Naive B cell (primary cell): Measurements from ENCODE around the gene CRAT. TPM values are rescaled to one million over a fixed set of nuclear protein-coding genes. Genes with fewer than 3 reads are reported as not detected.

Source experiments
- ATAC-seq, 2 donors: fragments of 150-1000 bp; cut with Tn5 transposase; 2 replicates each; pipeline ENCODE4 v1.10.0; 2021; ENCODE audit warnings: low read depth in 2 of 2, mild to moderate bottlenecking in 2 of 2, moderate library complexity in 2 of 2
- DNase-seq: peaks from one replicate; pipeline ENCODE4 v3.0.0; 2022
- H3K27ac Mint-ChIP-seq, 6 donors: one replicate each; pipeline ENCODE4 v1.8.0; 2020 to 2022; ENCODE audit warnings: mild to moderate bottlenecking in 6 of 6, mixed read lengths in 6 of 6, moderate library complexity in 5 of 6, inconsistent platforms in 2 of 6
- H3K27me3 Mint-ChIP-seq, 3 donors: one replicate each; pipeline ENCODE4 v1.8.0; 2021 to 2022; ENCODE audit warnings: mixed read lengths in 3 of 3, mild to moderate bottlenecking in 1 of 3
- H3K36me3 Mint-ChIP-seq, 2 donors: one replicate each; pipeline ENCODE4 v1.8.0; 2020 to 2022; ENCODE audit warnings: mixed read lengths in 2 of 2, inconsistent platforms in 1 of 2, mild to moderate bottlenecking in 1 of 2
- H3K4me1 Mint-ChIP-seq, 3 donors: one replicate each; pipeline ENCODE4 v1.8.0; 2020 to 2022; ENCODE audit warnings: mixed read lengths in 3 of 3, inconsistent platforms in 1 of 3, mild to moderate bottlenecking in 1 of 3, moderate library complexity in 1 of 3
- H3K4me3 Mint-ChIP-seq, 8 donors: one replicate each; pipeline ENCODE4 v1.8.0; 2020 to 2022; ENCODE audit warnings: mild to moderate bottlenecking in 8 of 8, mixed read lengths in 8 of 8, moderate library complexity in 8 of 8, inconsistent platforms in 2 of 8
- H3K9me3 Mint-ChIP-seq, 7 donors: one replicate each; pipeline ENCODE4 v1.8.0; 2020 to 2022; ENCODE audit warnings: mixed read lengths in 7 of 7, mild to moderate bottlenecking in 5 of 7, inconsistent platforms in 2 of 7, moderate library complexity in 1 of 7
- polyA plus RNA-seq, 6 donors: library from polyadenylated mRNA; unstranded; fragments of 300-500 nt; fragmentation: Illumina TruSeq; gene quantifications; one replicate each; pipeline ENCODE4 v1.2.3, GENCODE V29; 2021; ENCODE audit warnings: low read depth in 6 of 6

CRAT gene
- polyA plus RNA-seq, 6 donors from 2014 or later, result 4.5 to 11.0 (median 7.5) TPM

- no peaks in the 10 kb centered on the region for H3K36me3 Mint-ChIP-seq
- peak overlapping the region; percentile 61 to 94 (median 84) for H3K4me3 Mint-ChIP-seq
- no peaks in the 10 kb centered on the region for H3K27me3 Mint-ChIP-seq
- no peak for DNase-seq
- peak overlapping the region in 2 of 6 donors; percentile 94 to 96 for H3K27ac Mint-ChIP-seq
- H3K4me1 Mint-ChIP-seq, result peaks cover 19 to 38% (median 31%) of the 10 kb centered on the region in 3 donors
- H3K9me3 Mint-ChIP-seq, result no peaks in the 10 kb centered on the region
- ATAC-seq, result no peak
These were observed 40.5 kb downstream of the CRAT start for GRCh38 chr9:129069862-129070641.

DNA sequence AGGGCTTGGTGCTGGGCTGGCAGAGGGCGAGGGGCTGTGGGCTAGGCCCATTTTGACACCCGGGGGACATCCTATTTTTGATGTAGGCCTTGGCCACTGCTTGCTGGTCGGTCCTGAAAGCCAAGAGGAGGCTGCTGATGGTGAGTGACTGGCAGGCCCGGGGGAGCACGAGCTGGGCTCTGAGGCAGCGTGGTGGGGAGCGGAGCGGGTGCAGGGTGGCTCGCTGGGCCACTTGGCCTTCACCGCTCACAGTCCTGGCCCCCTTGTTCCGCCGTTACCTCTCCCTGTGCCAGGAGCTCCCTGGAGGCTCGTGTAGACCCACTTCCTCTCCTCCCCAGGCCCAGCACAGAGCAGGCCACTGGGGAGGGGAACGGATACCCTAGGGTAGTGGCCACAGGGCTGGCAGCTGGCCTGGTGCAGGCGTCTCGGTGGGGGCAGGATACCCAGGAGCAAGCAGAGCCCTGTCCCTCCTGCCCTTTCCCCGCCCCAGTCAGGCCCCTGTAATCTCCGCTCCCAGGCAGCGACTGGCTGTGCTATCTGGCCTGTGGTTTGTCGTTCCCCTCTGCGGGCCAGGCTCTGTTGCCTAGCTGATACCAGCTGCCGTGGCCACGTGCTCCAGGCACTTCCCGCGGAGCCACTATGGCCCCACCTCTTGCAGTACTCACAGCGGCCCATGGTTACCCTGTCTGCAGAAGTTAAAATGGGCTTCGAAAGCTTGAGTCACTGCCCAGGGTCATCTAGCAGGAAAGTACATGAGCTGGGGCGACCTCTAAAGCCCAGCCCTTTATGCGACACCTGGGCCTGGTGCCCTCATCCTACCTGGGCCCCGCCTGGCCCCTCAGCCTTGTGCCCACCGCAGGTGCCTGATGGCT lies 41.4 kb downstream of the CRAT start:
- H3K27ac Mint-ChIP-seq, result peak overlapping the region; percentile 84 to 96 (median 94)
- peaks cover 19 to 38% (median 31%) of the 10 kb centered on the region in 3 donors for H3K4me1 Mint-ChIP-seq
- peak; percentile 100 for ATAC-seq

DNA sequence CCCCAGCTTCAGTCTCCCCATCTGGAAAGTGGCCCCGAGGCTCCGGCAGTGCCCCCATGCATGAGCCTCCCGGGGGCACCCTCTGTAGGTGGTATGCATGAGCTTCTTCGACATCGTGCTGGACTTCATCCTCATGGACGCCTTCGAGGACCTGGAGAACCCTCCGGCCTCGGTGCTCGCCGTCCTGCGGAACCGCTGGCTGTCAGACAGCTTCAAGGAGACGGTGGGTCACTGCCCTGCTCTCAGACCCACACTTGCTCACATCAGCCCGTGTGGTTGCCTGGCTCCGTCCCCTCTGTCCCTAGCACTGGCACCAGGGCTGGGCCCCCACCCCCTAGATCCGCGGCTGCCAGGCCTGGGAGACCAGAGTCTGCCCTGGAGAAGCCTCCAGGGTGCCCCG lies 42.5 kb downstream of the CRAT start:
- DNase-seq, result no peak

More for the DNA sequence above, 41.4 kb downstream of the CRAT start:
- Mint-ChIP-seq H3K36me3 (no peaks in the 10 kb centered on the region), H3K4me3 (peak overlapping the region; percentile 61 to 94 (median 84)), H3K27me3 (no peaks in the 10 kb centered on the region), H3K9me3 (no peaks in the 10 kb centered on the region)
- DNase-seq, result peak; percentile 84

DNA sequence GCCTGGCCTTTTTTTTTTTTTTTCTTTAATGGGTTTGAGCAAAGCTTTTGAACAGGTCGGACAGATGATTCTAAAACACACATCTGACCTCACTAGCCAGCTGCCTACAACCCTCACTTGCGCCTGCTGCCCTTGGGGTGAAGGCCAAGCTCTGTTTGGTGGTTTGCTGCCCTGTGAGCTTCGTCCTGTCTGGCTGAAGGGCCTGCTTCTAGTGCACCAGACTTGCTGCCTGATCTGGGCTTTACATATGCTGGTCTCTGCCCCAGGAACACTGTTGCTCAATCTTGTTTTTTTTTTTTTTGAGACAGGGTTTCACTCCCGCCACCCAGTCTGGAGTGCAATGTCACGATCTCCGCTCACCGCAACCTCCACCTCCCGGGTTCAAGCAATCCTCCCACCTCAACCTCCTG lies 46.1 kb downstream of the CRAT start:
- H3K4me1 Mint-ChIP-seq, result peaks cover 14 to 16% (median 14%) of the 10 kb centered on the region in 3 donors
- no peaks in the 10 kb centered on the region for H3K27me3 Mint-ChIP-seq
- H3K36me3 Mint-ChIP-seq, result peaks cover 0 to 6% of the 10 kb centered on the region in 2 donors
- H3K9me3 Mint-ChIP-seq, result no peaks in the 10 kb centered on the region
- ATAC-seq (no peak), DNase-seq (no peak)
- H3K27ac Mint-ChIP-seq, result no peak overlapping the region
- H3K4me3 Mint-ChIP-seq, result no peak overlapping the region

More for the DNA sequence above, 42.5 kb downstream of the CRAT start:
- H3K27ac Mint-ChIP-seq, result peak overlapping the region in 5 of 6 donors; percentile 84 to 96 (median 94)
- no peaks in the 10 kb centered on the region for H3K27me3 Mint-ChIP-seq
- no peak for ATAC-seq
- H3K4me1 Mint-ChIP-seq, result peaks cover 19 to 38% (median 31%) of the 10 kb centered on the region in 3 donors
- H3K9me3 Mint-ChIP-seq, result no peaks in the 10 kb centered on the region
- H3K4me3 Mint-ChIP-seq, result peak overlapping the region in 6 of 8 donors; percentile 61 to 87 (median 83)
- H3K36me3 Mint-ChIP-seq, result peaks cover 0 to 6% of the 10 kb centered on the region in 2 donors

DNA sequence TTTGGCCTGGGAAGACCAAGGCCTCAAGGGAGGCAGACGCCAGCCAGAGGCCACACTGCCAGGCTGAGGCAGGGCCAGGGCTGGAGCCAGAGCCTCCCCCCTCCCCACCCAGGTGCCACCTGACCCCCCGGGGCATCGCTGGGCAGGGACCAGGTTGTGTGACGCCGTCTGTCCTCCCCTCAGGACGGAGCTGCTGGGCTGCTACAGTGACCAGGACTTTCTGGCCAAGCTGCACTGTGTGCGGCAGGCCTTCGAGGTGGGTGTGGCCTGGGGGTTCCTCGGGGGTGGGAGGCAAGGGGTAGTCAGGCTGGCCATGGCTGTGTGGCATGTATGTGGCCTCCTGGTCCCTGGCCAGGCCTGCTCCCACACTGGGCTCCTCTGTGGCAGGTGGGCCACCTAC lies 47.5 kb downstream of the CRAT start:
- Mint-ChIP-seq H3K4me1 (peaks cover under 1 to 1% (median under 1%) of the 10 kb centered on the region in 3 donors), H3K4me3 (no peak overlapping the region), H3K27ac (no peak overlapping the region), H3K27me3 (no peaks in the 10 kb centered on the region), H3K36me3 (peaks cover 0 to 6% of the 10 kb centered on the region in 2 donors), H3K9me3 (no peaks in the 10 kb centered on the region)
- ATAC-seq (no peak), DNase-seq (no peak)

- Mint-ChIP-seq H3K36me3 (peaks cover 0 to 6% of the 10 kb centered on the region in 2 donors), H3K4me1 (no peaks in the 10 kb centered on the region), H3K4me3 (no peak overlapping the region), H3K9me3 (no peaks in the 10 kb centered on the region), H3K27me3 (no peaks in the 10 kb centered on the region), H3K27ac (peak overlapping the region in 1 of 6 donors; percentile 1)
- ATAC-seq (no peak), DNase-seq (no peak)
These were observed 49.6 kb downstream of the CRAT start for GRCh38 chr9:129060991-129061390.

- H3K9me3 Mint-ChIP-seq, result no peaks in the 10 kb centered on the region
- H3K36me3 Mint-ChIP-seq, result peaks cover 0 to 6% of the 10 kb centered on the region in 2 donors
- no peaks in the 10 kb centered on the region for H3K4me1 Mint-ChIP-seq
- no peak for DNase-seq
- no peaks in the 10 kb centered on the region for H3K27me3 Mint-ChIP-seq
- H3K27ac Mint-ChIP-seq, result no peak overlapping the region
- ATAC-seq, result no peak
- H3K4me3 Mint-ChIP-seq, result no peak overlapping the region
These were observed 50.5 kb downstream of the CRAT start for GRCh38 chr9:129059796-129060785.

DNA sequence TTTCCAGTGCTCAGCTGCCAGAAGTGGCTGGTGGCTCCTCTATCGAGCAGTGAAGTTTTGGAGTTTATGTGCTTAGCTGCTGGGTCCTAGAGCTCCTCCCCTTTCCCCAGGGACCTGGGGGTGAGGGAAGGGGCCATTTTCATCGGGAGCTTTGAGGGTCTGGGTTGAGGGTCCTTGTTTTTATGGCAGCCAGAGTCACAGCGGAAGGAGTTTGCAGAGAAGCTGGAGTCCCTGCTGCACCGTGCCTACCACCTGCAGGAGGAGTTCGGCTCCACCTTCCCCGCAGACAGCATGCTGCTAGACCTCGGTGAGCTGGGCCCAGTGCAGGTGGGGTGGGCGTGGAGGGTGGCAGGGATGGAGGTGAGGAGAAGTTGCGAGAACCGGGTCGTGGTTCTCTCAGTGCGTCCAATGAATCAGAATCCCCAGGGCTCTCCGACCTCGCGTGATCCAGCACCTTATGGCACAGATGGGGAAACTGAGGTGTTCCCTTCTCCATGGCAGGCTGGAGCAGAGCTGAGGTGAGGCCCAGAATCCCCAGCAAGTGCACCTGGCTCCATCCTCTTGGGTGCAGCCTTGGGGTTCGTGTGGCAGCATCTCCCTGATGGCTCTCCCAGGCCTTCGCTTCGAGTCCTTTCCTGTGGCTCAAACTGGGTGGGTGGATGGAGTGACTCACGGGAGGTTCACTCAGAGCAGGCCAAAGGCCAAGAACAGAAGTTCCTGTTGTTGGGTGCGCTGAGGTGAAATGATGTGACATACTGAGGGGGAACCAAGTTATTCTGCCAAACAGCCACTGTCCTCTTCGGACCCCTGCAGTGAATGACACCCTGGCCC lies 51.4 kb downstream of the CRAT start:
- H3K27ac Mint-ChIP-seq, result no peak overlapping the region

GRCh38 chr9:129054163-129054851 lies 56.3 kb downstream of the CRAT start:
- Mint-ChIP-seq H3K4me3 (no peak overlapping the region), H3K27ac (peak overlapping the region in 1 of 6 donors; percentile 51), H3K36me3 (peaks cover 0 to 7% of the 10 kb centered on the region in 2 donors), H3K9me3 (no peaks in the 10 kb centered on the region), H3K27me3 (no peaks in the 10 kb centered on the region), H3K4me1 (peaks cover 0 to 4% (median 0%) of the 10 kb centered on the region in 3 donors)
- DNase-seq, result no peak
- no peak for ATAC-seq

More for the DNA sequence above, 51.4 kb downstream of the CRAT start:
- no peak for ATAC-seq
- no peaks in the 10 kb centered on the region for H3K9me3 Mint-ChIP-seq
- H3K27me3 Mint-ChIP-seq, result no peaks in the 10 kb centered on the region
- no peak for DNase-seq
- H3K4me1 Mint-ChIP-seq, result peaks cover 0 to 4% (median 0%) of the 10 kb centered on the region in 3 donors
- H3K36me3 Mint-ChIP-seq, result peaks cover 6% of the 10 kb centered on the region in 2 donors
- no peak overlapping the region for H3K4me3 Mint-ChIP-seq

DNA sequence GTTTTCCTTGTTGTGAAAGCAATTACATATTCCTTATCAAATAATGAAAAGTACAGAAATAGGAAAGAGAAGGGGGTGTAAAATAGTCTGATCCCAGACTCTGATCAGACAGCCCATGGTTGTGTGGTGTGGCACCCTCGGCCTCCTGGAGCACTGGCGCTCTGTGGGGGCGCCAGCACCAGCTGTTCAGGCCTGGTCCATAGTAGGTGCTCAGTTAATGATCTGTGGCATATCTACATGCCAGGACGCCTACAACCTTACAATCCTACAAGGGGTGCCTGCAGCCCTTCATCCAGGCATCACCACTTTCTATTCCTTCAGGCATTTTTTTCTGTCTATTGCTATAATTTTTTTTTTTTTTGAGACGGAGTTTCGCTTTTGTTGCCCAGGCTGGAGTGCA lies 57.6 kb downstream of the CRAT start:
- H3K27me3 Mint-ChIP-seq, result no peaks in the 10 kb centered on the region
- H3K4me1 Mint-ChIP-seq, result peaks cover 0 to 4% (median 0%) of the 10 kb centered on the region in 3 donors
- no peak for DNase-seq
- no peak overlapping the region for H3K4me3 Mint-ChIP-seq
- no peak for ATAC-seq
- no peaks in the 10 kb centered on the region for H3K9me3 Mint-ChIP-seq
- H3K36me3 Mint-ChIP-seq, result peaks cover 0 to 7% of the 10 kb centered on the region in 2 donors
- H3K27ac Mint-ChIP-seq, result no peak overlapping the region

DNA sequence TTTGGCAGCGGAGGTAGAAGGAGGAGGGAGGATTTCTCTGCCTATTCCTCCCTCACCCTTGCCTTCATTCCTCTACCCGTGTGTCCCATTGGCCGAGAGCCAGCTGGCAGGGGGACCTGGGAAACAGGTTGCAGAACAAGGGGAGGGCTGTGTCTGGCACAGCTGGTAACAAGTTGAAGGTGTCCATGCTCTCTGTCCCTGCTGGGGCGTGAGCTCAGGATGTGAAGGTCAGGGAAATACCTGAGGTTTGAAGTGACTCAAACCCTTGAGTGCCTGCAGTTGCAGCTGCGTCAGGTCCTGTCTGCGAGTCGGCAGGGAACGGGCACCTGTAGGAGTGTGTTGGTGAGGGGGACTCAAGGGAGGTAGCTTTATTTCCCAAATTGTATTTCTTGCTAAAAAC lies 58.0 kb downstream of the CRAT start:
- no peak overlapping the region for H3K27ac Mint-ChIP-seq
- peaks cover 0 to 4% (median 0%) of the 10 kb centered on the region in 3 donors for H3K4me1 Mint-ChIP-seq
- no peak for ATAC-seq
- H3K4me3 Mint-ChIP-seq, result no peak overlapping the region
- peaks cover 0 to 7% of the 10 kb centered on the region in 2 donors for H3K36me3 Mint-ChIP-seq
- no peaks in the 10 kb centered on the region for H3K27me3 Mint-ChIP-seq
- no peaks in the 10 kb centered on the region for H3K9me3 Mint-ChIP-seq
- DNase-seq, result no peak
